Fibroblast of the aortic adventitia (primary cell): ENCODE results near the gene B3GAT1. TPM values are rescaled to one million over a fixed set of nuclear protein-coding genes. Genes with fewer than 3 reads are reported as not detected.
"Not testable (repeated sequence)": the region's sequence is repeated elsewhere in the genome, so short reads cannot be mapped to it uniquely, and the experiment has no call there.

Experiments
- DNase-seq: peaks from one replicate; pipeline ENCODE4 v3.0.0-alpha.2; 2010; ENCODE audit warnings: low read depth
- H3K4me3 ChIP-seq: 2 replicates; pipeline ENCODE4 v1.5.1; 2011; ENCODE audit warnings: low read depth, mild to moderate bottlenecking, control low read depth, low read length, moderate library complexity
- CTCF ChIP-seq: IDR thresholded peaks from 2 replicates; pipeline ENCODE4 v1.5.1; 2011; ENCODE audit warnings: mild to moderate bottlenecking, low read length, control low read depth, inconsistent platforms; ENCODE audit not compliant: insufficient read depth
- total RNA-seq: library from RNA; depleted of rRNA; stranded (reverse); fragments of >200 nt; gene quantifications from 2 replicates; pipeline ENCODE4 v1.2.3, GENCODE V29; 2012; ENCODE audit warnings: low replicate concordance

The B3GAT1 gene
- total RNA-seq, 1 donor: not detected

- no peak overlapping the region for H3K4me3 ChIP-seq
- no peak for DNase-seq
- no peak for TF ChIP-seq CTCF
These were observed 62.2 kb downstream of the B3GAT1 start for GRCh38 chr11:134349802-134350355.

- DNase-seq: no peak
- H3K4me3 ChIP-seq: no peak overlapping the region
- TF ChIP-seq CTCF: no peak
These were observed 62.8 kb downstream of the B3GAT1 start for GRCh38 chr11:134349109-134349801.

- no peak for DNase-seq
- no peak for TF ChIP-seq CTCF
- no peak overlapping the region for H3K4me3 ChIP-seq
These were observed 64.6 kb downstream of the B3GAT1 start for GRCh38 chr11:134347441-134347840.

- no peak overlapping the region for H3K4me3 ChIP-seq
- DNase-seq: no peak
- TF ChIP-seq CTCF: no peak
These were observed 65.1 kb downstream of the B3GAT1 start for GRCh38 chr11:134346976-134347350.

GRCh38 chr11:134346101-134346975, 65.7 kb downstream of the B3GAT1 start:
- DNase-seq: no peak
- TF ChIP-seq CTCF: no peak

GRCh38 chr11:134345237-134345550, 66.8 kb downstream of the B3GAT1 start:
- no peak for DNase-seq
- TF ChIP-seq CTCF: no peak
- no peak overlapping the region for H3K4me3 ChIP-seq

More at GRCh38 chr11:134346101-134346975, 65.7 kb downstream of the B3GAT1 start:
- H3K4me3 ChIP-seq: no peak overlapping the region

- H3K4me3 ChIP-seq, DNase-seq: not testable (repeated sequence)
These were observed 67.4 kb downstream of the B3GAT1 start for GRCh38 chr11:134344497-134345236.
